Activated T-helper 1 cell treated with anti-CD3 and anti-CD28 coated beads, Interleukin-12 subunit alpha, Interleukin-12 subunit beta, Interleukin-2, Interleukin-4 antibody, amounts not matched to agents 30 ng/mL and 10 ng/mL and 1 ng/mL, durations not matched to agents 14 hours and 24 hours and 36 hours (primary cell): ENCODE results near the gene KIAA1217. TPM values are rescaled to one million over a fixed set of nuclear protein-coding genes. Genes with fewer than 3 reads are reported as not detected.
"Not testable (repeated sequence)": the region's sequence is repeated elsewhere in the genome, so short reads cannot be mapped to it uniquely, and the experiment has no call there.

ENCODE experiments used
- DNase-seq: peaks from one replicate; pipeline ENCODE4 v3.0.0; 2021; ENCODE audit warnings: low spot score
- H3K27ac Mint-ChIP-seq: one replicate; pipeline ENCODE4 v1.8.0; 2021; ENCODE audit warnings: mild to moderate bottlenecking, mixed read lengths
- H3K27me3 Mint-ChIP-seq: one replicate; pipeline ENCODE4 v1.8.0; 2022; ENCODE audit warnings: mild to moderate bottlenecking, moderate library complexity, mixed read lengths; ENCODE audit not compliant: insufficient read depth
- H3K36me3 Mint-ChIP-seq: one replicate; pipeline ENCODE4 v1.8.0; 2021; ENCODE audit warnings: low read depth, mixed read lengths
- H3K4me1 Mint-ChIP-seq: one replicate; pipeline ENCODE4 v1.8.0; 2021; ENCODE audit warnings: low read depth, mixed read lengths
- H3K4me3 Mint-ChIP-seq: one replicate; pipeline ENCODE4 v1.8.0; 2021; ENCODE audit warnings: mild to moderate bottlenecking, moderate library complexity, mixed read lengths
- H3K9me3 Mint-ChIP-seq: one replicate; pipeline ENCODE4 v1.8.0; 2021; ENCODE audit warnings: mixed read lengths
- intact Hi-C: fragments of 100-400 bp; cut with micrococcal nuclease; formaldehyde crosslinking; loops from one replicate; pipeline ENCODE4 v1.15.1; 2024
- total RNA-seq: library from RNA; stranded (reverse); gene quantifications from 2 replicates; pipeline ENCODE4 v1.2.3, GENCODE V29; 2022

KIAA1217 gene
- total RNA-seq, 1 donor from 2014 or later: 6.4 TPM

- Mint-ChIP-seq H3K27ac (no peak overlapping the region), H3K4me3 (no peak overlapping the region), H3K36me3 (no peaks in the 10 kb centered on the region), H3K4me1 (no peaks in the 10 kb centered on the region), H3K9me3 (no peaks in the 10 kb centered on the region), H3K27me3 (peaks cover 10% of the 10 kb centered on the region)
- intact Hi-C loops: no loop called here
- DNase-seq: no peak
Observed at GRCh38 chr10:24344279-24344678, 135.3 kb downstream of the KIAA1217 start.

GRCh38 chr10:24344695-24345463, 135.9 kb downstream of the KIAA1217 start:
- intact Hi-C loops: no loop called here
- H3K4me1 Mint-ChIP-seq: no peaks in the 10 kb centered on the region
- peaks cover 10% of the 10 kb centered on the region for H3K27me3 Mint-ChIP-seq
- DNase-seq: no peak
- H3K4me3 Mint-ChIP-seq: no peak overlapping the region
- H3K9me3 Mint-ChIP-seq: no peaks in the 10 kb centered on the region
- no peaks in the 10 kb centered on the region for H3K36me3 Mint-ChIP-seq
- no peak overlapping the region for H3K27ac Mint-ChIP-seq

DNA sequence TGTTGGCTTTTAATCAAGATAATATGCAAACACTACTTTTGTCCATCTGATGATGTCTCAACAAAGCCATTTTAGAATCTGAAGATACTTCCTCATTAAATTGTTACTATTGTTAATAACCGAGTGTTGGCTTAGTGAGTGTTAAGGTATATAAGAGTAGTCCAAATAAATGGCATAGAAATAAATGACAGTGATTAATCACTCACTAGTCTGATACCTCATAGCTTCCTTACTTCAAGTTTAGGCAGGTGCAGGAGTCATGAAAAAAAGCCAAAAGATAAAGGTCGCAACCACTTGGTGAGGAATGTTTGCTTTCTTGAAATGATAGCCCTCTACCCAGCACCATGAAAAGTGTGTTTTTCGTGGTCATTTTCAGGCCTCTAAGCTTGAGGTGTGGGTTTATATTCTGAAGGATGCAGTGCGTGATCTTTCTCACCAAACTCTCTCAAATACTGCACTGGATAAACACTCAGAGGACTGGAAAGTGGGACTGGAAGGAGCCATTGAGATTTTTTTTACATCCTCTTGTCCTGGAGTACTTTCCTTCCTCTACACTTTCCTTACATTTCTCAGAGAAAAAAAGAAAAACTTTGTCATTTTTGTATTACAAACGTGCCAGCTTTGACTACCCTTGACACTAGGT, 138.1 kb downstream of the KIAA1217 start:
- Mint-ChIP-seq H3K4me3 (no peak overlapping the region), H3K4me1 (no peaks in the 10 kb centered on the region), H3K27ac (no peak overlapping the region), H3K36me3 (no peaks in the 10 kb centered on the region), H3K27me3 (peaks cover 5% of the 10 kb centered on the region), H3K9me3 (no peaks in the 10 kb centered on the region)
- DNase-seq: no peak
- intact Hi-C loops: no loop called here

- Mint-ChIP-seq H3K36me3 (no peaks in the 10 kb centered on the region), H3K9me3 (no peaks in the 10 kb centered on the region), H3K27me3 (no peaks in the 10 kb centered on the region), H3K27ac (no peak overlapping the region), H3K4me1 (no peaks in the 10 kb centered on the region), H3K4me3 (no peak overlapping the region)
- intact Hi-C loops: no loop called here
- no peak for DNase-seq
Observed at GRCh38 chr10:24349379-24350001, 140.6 kb downstream of the KIAA1217 start.

- H3K4me3 Mint-ChIP-seq: no peak overlapping the region
- intact Hi-C loops: no loop called here
- no peak overlapping the region for H3K27ac Mint-ChIP-seq
- no peaks in the 10 kb centered on the region for H3K27me3 Mint-ChIP-seq
- H3K4me1 Mint-ChIP-seq: no peaks in the 10 kb centered on the region
- H3K36me3 Mint-ChIP-seq: no peaks in the 10 kb centered on the region
- H3K9me3 Mint-ChIP-seq: no peaks in the 10 kb centered on the region
- DNase-seq: no peak
Observed at GRCh38 chr10:24350070-24350921, 141.4 kb downstream of the KIAA1217 start.

- intact Hi-C loops: not testable (repeated sequence)
Observed at GRCh38 chr10:24350922-24351225, 141.9 kb downstream of the KIAA1217 start.

DNA sequence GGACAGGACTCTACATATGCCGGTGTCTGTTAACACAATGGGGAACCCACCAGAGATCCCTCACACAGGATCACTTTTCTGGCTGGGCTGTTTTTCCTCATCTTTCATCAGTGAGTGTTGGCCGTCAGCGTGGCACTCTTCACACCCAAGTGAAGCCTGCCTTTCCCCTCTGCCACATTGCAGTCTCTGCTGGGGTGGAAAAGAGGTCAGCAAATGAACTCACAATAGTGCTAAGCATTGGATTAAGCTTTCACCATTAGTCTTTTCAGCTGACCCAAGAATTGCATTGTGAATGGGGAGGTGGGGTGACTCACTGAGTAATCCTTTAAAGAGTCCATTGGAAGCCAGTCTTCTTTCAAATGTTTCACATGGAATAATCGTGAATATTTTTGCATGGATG, 143.0 kb downstream of the KIAA1217 start:
- Mint-ChIP-seq H3K9me3 (no peaks in the 10 kb centered on the region), H3K27ac (no peak overlapping the region), H3K36me3 (no peaks in the 10 kb centered on the region), H3K27me3 (no peaks in the 10 kb centered on the region), H3K4me3 (no peak overlapping the region), H3K4me1 (no peaks in the 10 kb centered on the region)
- intact Hi-C loops: no loop called here
- no peak for DNase-seq

More at GRCh38 chr10:24350922-24351225, 141.9 kb downstream of the KIAA1217 start:
- DNase-seq, H3K9me3 Mint-ChIP-seq, H3K27ac Mint-ChIP-seq, H3K36me3 Mint-ChIP-seq, H3K4me1 Mint-ChIP-seq, H3K4me3 Mint-ChIP-seq, H3K27me3 Mint-ChIP-seq: not testable (repeated sequence)

GRCh38 chr10:24352399-24352798, 143.5 kb downstream of the KIAA1217 start:
- no peaks in the 10 kb centered on the region for H3K27me3 Mint-ChIP-seq
- no peaks in the 10 kb centered on the region for H3K9me3 Mint-ChIP-seq
- H3K27ac Mint-ChIP-seq: no peak overlapping the region
- H3K36me3 Mint-ChIP-seq: no peaks in the 10 kb centered on the region
- DNase-seq: no peak
- intact Hi-C loops: no loop called here
- H3K4me3 Mint-ChIP-seq: no peak overlapping the region
- H3K4me1 Mint-ChIP-seq: no peaks in the 10 kb centered on the region

- DNase-seq: no peak
- Mint-ChIP-seq H3K9me3 (no peaks in the 10 kb centered on the region), H3K27ac (no peak overlapping the region), H3K36me3 (no peaks in the 10 kb centered on the region), H3K27me3 (peaks cover 3% of the 10 kb centered on the region), H3K4me1 (no peaks in the 10 kb centered on the region), H3K4me3 (no peak overlapping the region)
- intact Hi-C loops: no loop called here
Observed at GRCh38 chr10:24353319-24353718, 144.4 kb downstream of the KIAA1217 start.

- H3K27ac Mint-ChIP-seq: no peak overlapping the region
- intact Hi-C loops: no loop called here
- H3K9me3 Mint-ChIP-seq: no peaks in the 10 kb centered on the region
- no peak overlapping the region for H3K4me3 Mint-ChIP-seq
- no peaks in the 10 kb centered on the region for H3K36me3 Mint-ChIP-seq
- DNase-seq: no peak
- H3K4me1 Mint-ChIP-seq: no peaks in the 10 kb centered on the region
- H3K27me3 Mint-ChIP-seq: peaks cover 4% of the 10 kb centered on the region
Observed at GRCh38 chr10:24355056-24355688, 146.2 kb downstream of the KIAA1217 start.

GRCh38 chr10:24357344-24358004, 148.5 kb downstream of the KIAA1217 start:
- Mint-ChIP-seq H3K36me3 (no peaks in the 10 kb centered on the region), H3K4me1 (peaks cover 6% of the 10 kb centered on the region), H3K4me3 (no peak overlapping the region), H3K27ac (no peak overlapping the region), H3K27me3 (peaks cover 7% of the 10 kb centered on the region), H3K9me3 (no peaks in the 10 kb centered on the region)
- intact Hi-C loops: no loop called here
- no peak for DNase-seq

GRCh38 chr10:24358022-24358421, 149.1 kb downstream of the KIAA1217 start:
- no peak for DNase-seq
- Mint-ChIP-seq H3K4me1 (peaks cover 6% of the 10 kb centered on the region), H3K27ac (no peak overlapping the region), H3K27me3 (peaks cover 7% of the 10 kb centered on the region), H3K36me3 (no peaks in the 10 kb centered on the region), H3K9me3 (no peaks in the 10 kb centered on the region), H3K4me3 (no peak overlapping the region)
- intact Hi-C loops: no loop called here
